ENCODE data around the gene ARFRP1.

The ARFRP1 gene

DNA sequence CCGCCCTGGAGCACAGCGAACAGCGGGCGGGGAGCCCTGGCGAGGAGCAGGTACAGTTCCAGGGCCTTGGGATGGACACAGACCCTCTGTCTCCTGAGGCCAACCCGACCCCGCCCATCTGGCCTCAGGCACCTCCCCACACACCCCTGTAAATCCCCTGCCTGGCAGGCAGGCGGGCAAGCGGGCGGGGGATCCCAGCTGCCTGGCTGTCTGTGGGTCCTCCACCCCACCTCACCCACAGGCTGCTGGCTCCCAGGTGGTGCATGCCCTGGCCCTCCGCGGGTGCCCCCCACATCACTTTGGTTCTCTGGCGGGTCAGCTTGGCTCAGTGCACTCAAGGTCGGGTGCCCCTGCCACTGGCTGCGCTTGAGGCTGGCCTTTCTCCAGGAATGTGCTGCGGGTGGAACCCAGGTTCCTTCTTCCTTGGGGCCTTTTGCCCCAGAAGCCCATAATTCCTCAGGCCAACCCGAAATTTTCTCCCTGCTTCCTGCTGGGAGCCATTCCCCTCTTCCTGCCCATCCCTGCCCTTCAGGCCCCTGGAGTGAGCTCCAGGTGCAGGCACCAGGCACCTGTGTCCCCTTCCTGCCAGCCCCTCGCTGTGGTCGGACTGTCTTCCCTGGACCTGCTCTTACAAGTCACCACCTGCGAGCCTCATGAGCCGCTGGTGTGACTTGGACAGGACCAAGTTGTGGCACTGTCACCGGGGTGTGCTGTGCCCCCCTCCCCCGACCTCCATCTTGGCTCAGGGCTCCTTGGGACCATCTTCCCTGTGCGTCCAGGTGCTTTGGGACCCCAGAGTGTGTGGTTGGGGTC, 16.7 kb downstream of the ARFRP1 start:
- peaks cover 0 to 24% (median 8%) of the 10 kb centered on the region in 5 donors for H3K36me3 ChIP-seq (ENCODE audit: control insufficient read depth in 5 of 5, insufficient read depth in 5 of 5, low read length in 5 of 5)

GRCh38 chr20:63690003-63690897, 17.5 kb downstream of the ARFRP1 start:
- H3K4me1 ChIP-seq (ENCODE audit: control insufficient read depth in 5 of 5, insufficient read depth in 5 of 5, low read length in 5 of 5): peaks cover 8 to 53% (median 38%) of the 10 kb centered on the region in 5 donors
- no peaks in the 10 kb centered on the region for H3K9me3 ChIP-seq (ENCODE audit: control insufficient read depth in 5 of 5, low read length in 5 of 5)
- H3K9ac ChIP-seq (ENCODE audit: low read length in 5 of 5): no peak overlapping the region
- H3K27me3 ChIP-seq (ENCODE audit: control insufficient read depth in 5 of 5, insufficient read depth in 4 of 5, low read length in 5 of 5): no peaks in the 10 kb centered on the region
- H3K4me3 ChIP-seq (ENCODE audit: low read depth in 1 of 5, low read length in 5 of 5): no peak overlapping the region
- no peak overlapping the region for H3K27ac ChIP-seq (ENCODE audit: low read depth, low read length)
- H3K36me3 ChIP-seq (ENCODE audit: control insufficient read depth in 5 of 5, insufficient read depth in 5 of 5, low read length in 5 of 5): peaks cover 0 to 19% (median 8%) of the 10 kb centered on the region in 5 donors

More for the DNA sequence above, 16.7 kb downstream of the ARFRP1 start:
- H3K9ac ChIP-seq (ENCODE audit: low read length in 5 of 5): no peak overlapping the region
- H3K27me3 ChIP-seq (ENCODE audit: control insufficient read depth in 5 of 5, insufficient read depth in 4 of 5, low read length in 5 of 5): no peaks in the 10 kb centered on the region
- H3K4me1 ChIP-seq (ENCODE audit: control insufficient read depth in 5 of 5, insufficient read depth in 5 of 5, low read length in 5 of 5): peaks cover 8 to 52% (median 39%) of the 10 kb centered on the region in 5 donors
- no peaks in the 10 kb centered on the region for H3K9me3 ChIP-seq (ENCODE audit: control insufficient read depth in 5 of 5, low read length in 5 of 5)
- no peak overlapping the region for H3K4me3 ChIP-seq (ENCODE audit: low read depth in 1 of 5, low read length in 5 of 5)
- no peak overlapping the region for H3K27ac ChIP-seq (ENCODE audit: low read depth, low read length)

DNA sequence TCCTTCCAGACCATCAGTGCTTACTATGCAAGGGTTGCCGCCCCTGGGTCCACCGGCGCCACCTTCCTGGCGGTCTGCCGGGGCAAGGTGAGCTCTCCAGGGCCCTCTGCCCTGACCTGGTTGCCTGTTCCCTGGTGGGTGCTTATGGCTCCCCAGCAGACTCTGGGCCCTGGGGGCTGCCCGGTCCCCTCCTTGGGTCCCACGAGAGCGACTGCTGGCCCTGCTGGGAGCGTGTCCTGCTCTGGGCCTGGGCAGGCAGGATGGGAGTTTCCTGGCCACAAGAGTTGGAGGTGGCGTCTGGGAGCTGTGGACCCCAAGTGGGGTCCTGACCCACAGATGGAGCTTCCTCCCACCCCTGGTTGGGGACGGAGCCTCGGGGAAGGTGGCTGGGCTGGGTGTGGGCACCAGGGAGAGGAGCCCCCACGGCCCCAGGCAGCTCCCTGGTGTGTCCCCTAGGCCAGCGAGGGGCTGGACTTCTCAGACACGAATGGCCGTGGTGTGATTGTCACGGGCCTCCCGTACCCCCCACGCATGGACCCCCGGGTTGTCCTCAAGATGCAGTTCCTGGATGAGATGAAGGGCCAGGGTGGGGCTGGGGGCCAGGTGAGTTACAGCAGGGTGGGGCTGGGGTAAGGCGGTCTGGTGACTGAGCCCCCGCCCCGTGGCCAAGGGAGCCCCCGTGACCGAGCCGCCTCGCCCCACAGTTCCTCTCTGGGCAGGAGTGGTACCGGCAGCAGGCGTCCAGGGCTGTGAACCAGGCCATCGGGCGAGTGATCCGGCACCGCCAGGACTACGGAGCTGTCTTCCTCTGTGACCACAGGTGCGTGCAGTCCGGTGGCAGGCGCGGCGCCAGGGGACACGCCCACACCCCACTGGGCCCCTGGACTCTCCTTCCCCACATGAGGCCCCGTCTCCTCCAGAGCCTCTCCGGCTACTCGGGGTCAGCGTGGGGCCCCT, 18.5 kb downstream of the ARFRP1 start:
- no peaks in the 10 kb centered on the region for H3K9me3 ChIP-seq (ENCODE audit: control insufficient read depth in 5 of 5, low read length in 5 of 5)
- H3K27me3 ChIP-seq (ENCODE audit: control insufficient read depth in 5 of 5, insufficient read depth in 4 of 5, low read length in 5 of 5): no peaks in the 10 kb centered on the region
- H3K4me1 ChIP-seq (ENCODE audit: control insufficient read depth in 5 of 5, insufficient read depth in 5 of 5, low read length in 5 of 5): peaks cover 8 to 53% (median 35%) of the 10 kb centered on the region in 5 donors
- H3K4me3 ChIP-seq (ENCODE audit: low read depth in 1 of 5, low read length in 5 of 5): no peak overlapping the region
- H3K36me3 ChIP-seq (ENCODE audit: control insufficient read depth in 5 of 5, insufficient read depth in 5 of 5, low read length in 5 of 5): peaks cover 0 to 12% (median 5%) of the 10 kb centered on the region in 5 donors
- H3K27ac ChIP-seq (ENCODE audit: low read depth, low read length): peak overlapping the region; percentile 76
- H3K9ac ChIP-seq (ENCODE audit: low read length in 5 of 5): peak overlapping the region in 2 of 5 donors; percentile 47 to 58

DNA sequence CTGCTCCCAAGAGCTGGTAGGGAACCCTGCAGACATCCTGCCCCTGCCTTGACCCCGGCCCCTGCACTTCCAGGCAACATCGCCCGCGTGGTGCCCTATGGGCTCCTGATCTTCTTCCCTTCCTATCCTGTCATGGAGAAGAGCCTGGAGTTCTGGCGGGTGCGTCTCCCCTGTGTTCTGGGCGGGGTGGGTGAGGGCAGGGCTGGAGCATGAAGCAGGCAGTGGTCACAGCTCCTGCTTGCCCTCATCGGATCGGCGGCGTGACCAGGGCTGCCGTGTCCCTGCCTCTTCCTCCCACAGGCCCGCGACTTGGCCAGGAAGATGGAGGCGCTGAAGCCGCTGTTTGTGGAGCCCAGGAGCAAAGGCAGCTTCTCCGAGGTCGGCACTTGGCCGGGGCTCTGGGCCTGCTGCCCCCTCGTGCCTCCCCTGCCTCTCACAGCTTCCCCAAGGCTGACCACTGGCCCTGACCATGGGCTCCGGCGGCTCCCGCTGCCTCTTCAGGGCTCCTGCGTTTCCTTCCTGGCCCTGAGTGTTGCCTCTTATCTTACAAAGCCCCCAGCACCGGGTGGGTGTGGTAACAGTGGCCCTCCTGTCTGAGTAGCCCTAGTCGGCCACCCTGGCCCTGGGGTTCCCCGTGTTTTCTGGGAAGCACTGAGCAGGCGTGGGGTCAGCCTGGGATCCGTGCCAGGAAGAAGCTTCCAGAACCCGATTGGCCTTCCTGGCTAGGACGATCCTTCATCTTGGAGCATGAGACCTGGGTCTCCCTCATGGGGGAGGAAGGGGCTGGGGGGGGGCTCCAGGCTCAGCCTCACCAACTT, 19.3 kb downstream of the ARFRP1 start:
- Histone ChIP-seq H3K27me3 (ENCODE audit: control insufficient read depth in 5 of 5, insufficient read depth in 4 of 5, low read length in 5 of 5) (no peaks in the 10 kb centered on the region), H3K9ac (ENCODE audit: low read length in 5 of 5) (peak overlapping the region in 2 of 5 donors; percentile 22 to 43), H3K36me3 (ENCODE audit: control insufficient read depth in 5 of 5, insufficient read depth in 5 of 5, low read length in 5 of 5) (peaks cover 0 to 4% (median 0%) of the 10 kb centered on the region in 5 donors), H3K9me3 (ENCODE audit: control insufficient read depth in 5 of 5, low read length in 5 of 5) (no peaks in the 10 kb centered on the region), H3K4me3 (ENCODE audit: low read depth in 1 of 5, low read length in 5 of 5) (peak overlapping the region in 1 of 5 donors; percentile 13), H3K27ac (ENCODE audit: low read depth, low read length) (peak overlapping the region; percentile 76), H3K4me1 (ENCODE audit: control insufficient read depth in 5 of 5, insufficient read depth in 5 of 5, low read length in 5 of 5) (peaks cover 8 to 53% (median 35%) of the 10 kb centered on the region in 5 donors)

GRCh38 chr20:63687419-63688178, 20.2 kb downstream of the ARFRP1 start:
- H3K9ac ChIP-seq (ENCODE audit: low read length in 5 of 5): peak overlapping the region in 4 of 5 donors; percentile 33 to 73 (median 50)
- H3K4me1 ChIP-seq (ENCODE audit: control insufficient read depth in 5 of 5, insufficient read depth in 5 of 5, low read length in 5 of 5): peaks cover 10 to 61% (median 40%) of the 10 kb centered on the region in 5 donors
- H3K27me3 ChIP-seq (ENCODE audit: control insufficient read depth in 5 of 5, insufficient read depth in 4 of 5, low read length in 5 of 5): no peaks in the 10 kb centered on the region
- H3K9me3 ChIP-seq (ENCODE audit: control insufficient read depth in 5 of 5, low read length in 5 of 5): no peaks in the 10 kb centered on the region
- peak overlapping the region in 3 of 5 donors; percentile 0 to 52 (median 27) for H3K4me3 ChIP-seq (ENCODE audit: low read depth in 1 of 5, low read length in 5 of 5)
- H3K27ac ChIP-seq (ENCODE audit: low read depth, low read length): peak overlapping the region; percentile 76
- H3K36me3 ChIP-seq (ENCODE audit: control insufficient read depth in 5 of 5, insufficient read depth in 5 of 5, low read length in 5 of 5): peaks cover 0 to 4% (median 0%) of the 10 kb centered on the region in 5 donors

DNA sequence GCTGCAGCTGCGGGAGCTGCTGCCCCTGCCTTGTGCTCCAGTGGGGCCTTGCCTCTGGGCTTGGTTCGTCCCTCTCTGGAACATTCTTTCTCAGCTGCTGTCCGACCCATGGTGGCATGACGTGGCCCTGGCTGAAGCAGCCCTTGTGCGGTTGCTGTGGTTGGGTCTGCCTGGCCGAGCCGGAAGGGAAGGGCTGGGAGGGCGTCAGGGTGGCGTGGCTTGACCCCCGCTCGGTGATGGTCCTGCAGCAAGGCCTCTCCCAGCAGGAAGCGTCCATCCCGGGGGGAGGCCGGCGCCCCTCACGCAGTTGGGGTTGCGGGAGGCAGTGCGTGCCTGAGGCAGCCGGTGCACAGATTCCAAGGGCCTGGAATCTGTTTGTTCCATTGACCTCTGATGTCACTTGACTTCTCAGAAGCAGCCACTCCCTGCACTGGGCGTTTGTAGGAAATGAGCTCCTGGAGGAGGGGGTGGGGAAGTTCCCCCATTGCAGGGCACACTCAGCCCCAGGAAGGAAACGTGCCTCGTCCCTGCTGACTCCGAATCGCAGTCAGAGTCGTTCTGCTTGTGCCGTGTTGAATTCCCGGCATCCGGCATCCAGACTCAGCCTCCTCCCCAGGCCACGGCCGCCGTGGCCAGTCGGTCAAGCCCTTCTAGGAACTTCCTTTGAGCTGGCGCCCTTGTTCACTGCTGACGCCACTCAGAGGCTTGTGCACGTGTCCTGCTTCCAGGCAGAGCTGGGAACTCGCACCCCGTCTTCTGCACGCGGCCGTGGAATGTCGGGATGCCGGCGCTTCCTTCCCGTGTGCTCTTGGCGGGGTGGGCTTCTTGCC, 21.1 kb downstream of the ARFRP1 start:
- no peaks in the 10 kb centered on the region for H3K27me3 ChIP-seq (ENCODE audit: control insufficient read depth in 5 of 5, insufficient read depth in 4 of 5, low read length in 5 of 5)
- H3K27ac ChIP-seq (ENCODE audit: low read depth, low read length): peak overlapping the region; percentile 87
- no peaks in the 10 kb centered on the region for H3K9me3 ChIP-seq (ENCODE audit: control insufficient read depth in 5 of 5, low read length in 5 of 5)
- H3K9ac ChIP-seq (ENCODE audit: low read length in 5 of 5): peak overlapping the region; percentile 33 to 73 (median 45)
- peaks cover 14 to 65% (median 49%) of the 10 kb centered on the region in 5 donors for H3K4me1 ChIP-seq (ENCODE audit: control insufficient read depth in 5 of 5, insufficient read depth in 5 of 5, low read length in 5 of 5)
- peak overlapping the region in 4 of 5 donors; percentile 0 to 52 (median 33) for H3K4me3 ChIP-seq (ENCODE audit: low read depth in 1 of 5, low read length in 5 of 5)
- peaks cover 0 to 3% (median 0%) of the 10 kb centered on the region in 5 donors for H3K36me3 ChIP-seq (ENCODE audit: control insufficient read depth in 5 of 5, insufficient read depth in 5 of 5, low read length in 5 of 5)

- Histone ChIP-seq H3K27ac (ENCODE audit: low read depth, low read length) (peak overlapping the region; percentile 87), H3K4me3 (ENCODE audit: low read depth in 1 of 5, low read length in 5 of 5) (peak overlapping the region in 3 of 5 donors; percentile 22 to 52 (median 27)), H3K4me1 (ENCODE audit: control insufficient read depth in 5 of 5, insufficient read depth in 5 of 5, low read length in 5 of 5) (peaks cover 15 to 68% (median 50%) of the 10 kb centered on the region in 5 donors)
Measured at GRCh38 chr20:63686094-63686491, 21.7 kb downstream of the ARFRP1 start.

More at GRCh38 chr20:63686094-63686491, 21.7 kb downstream of the ARFRP1 start:
- Histone ChIP-seq H3K36me3 (ENCODE audit: control insufficient read depth in 5 of 5, insufficient read depth in 5 of 5, low read length in 5 of 5) (peaks cover 0 to under 1% (median 0%) of the 10 kb centered on the region in 5 donors), H3K9me3 (ENCODE audit: control insufficient read depth in 5 of 5, low read length in 5 of 5) (no peaks in the 10 kb centered on the region), H3K27me3 (ENCODE audit: control insufficient read depth in 5 of 5, insufficient read depth in 4 of 5, low read length in 5 of 5) (no peaks in the 10 kb centered on the region), H3K9ac (ENCODE audit: low read length in 5 of 5) (peak overlapping the region in 4 of 5 donors; percentile 38 to 73 (median 52))
